GM21526 (cell line): ENCODE measurements around the gene MPEG1.
A peak's percentile ranks its signal among the peaks of the same experiment; 100 is the strongest.

Experiments
- ATAC-seq: cut with Tn5 transposase; IDR thresholded peaks from one replicate; pipeline ENCODE4 v1.9.1; 2021; ENCODE audit warnings: moderate library complexity; ENCODE audit not compliant: unreplicated experiment, low FRiP score

MPEG1 gene, protein sequence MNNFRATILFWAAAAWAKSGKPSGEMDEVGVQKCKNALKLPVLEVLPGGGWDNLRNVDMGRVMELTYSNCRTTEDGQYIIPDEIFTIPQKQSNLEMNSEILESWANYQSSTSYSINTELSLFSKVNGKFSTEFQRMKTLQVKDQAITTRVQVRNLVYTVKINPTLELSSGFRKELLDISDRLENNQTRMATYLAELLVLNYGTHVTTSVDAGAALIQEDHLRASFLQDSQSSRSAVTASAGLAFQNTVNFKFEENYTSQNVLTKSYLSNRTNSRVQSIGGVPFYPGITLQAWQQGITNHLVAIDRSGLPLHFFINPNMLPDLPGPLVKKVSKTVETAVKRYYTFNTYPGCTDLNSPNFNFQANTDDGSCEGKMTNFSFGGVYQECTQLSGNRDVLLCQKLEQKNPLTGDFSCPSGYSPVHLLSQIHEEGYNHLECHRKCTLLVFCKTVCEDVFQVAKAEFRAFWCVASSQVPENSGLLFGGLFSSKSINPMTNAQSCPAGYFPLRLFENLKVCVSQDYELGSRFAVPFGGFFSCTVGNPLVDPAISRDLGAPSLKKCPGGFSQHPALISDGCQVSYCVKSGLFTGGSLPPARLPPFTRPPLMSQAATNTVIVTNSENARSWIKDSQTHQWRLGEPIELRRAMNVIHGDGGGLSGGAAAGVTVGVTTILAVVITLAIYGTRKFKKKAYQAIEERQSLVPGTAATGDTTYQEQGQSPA

DNA sequence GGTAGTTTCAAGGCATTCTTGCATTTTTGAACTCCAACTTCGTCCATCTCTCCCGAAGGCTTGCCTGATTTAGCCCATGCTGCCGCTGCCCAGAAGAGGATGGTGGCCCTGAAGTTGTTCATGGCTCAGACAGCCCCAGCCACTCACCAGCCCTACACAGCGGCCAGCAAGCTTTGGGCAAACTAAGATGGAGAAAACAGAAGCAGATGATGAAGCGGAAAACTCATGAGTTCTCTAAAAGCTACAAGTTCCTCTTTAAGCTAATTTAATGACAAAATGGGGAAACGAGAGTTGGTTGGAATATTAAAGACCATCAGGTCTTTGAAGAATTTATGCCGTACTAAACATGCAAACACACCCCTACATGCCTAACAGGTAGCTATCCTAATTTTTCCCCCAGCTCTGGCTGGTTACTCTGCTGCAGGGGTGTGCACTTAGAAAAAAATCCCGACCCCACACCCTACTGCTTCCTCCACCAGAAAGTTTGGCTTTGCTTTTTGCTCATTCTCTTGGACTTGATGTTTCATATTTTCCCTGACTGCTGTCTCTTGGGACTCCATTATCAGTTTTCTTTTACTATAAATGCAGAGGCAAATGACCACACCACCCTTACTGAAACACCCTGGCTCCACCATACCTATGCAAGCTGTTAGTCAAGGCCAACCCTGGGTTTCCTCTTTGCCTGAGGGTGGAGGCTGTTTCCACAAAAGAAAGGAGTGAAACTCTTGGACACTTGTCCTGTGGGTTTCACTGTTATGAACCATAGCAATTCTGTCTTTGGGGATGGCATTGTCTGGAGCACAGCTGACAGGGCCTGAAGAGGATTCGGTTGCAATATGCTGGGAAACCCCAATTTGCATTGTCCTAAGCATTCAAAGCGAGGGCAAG, at the start of gene MPEG1:
MPEG1 (minus strand) TSS at position 184 of the 888 bp plus-strand sequence; CDS start at position 122, 62 bp downstream.
- no peak for ATAC-seq

DNA sequence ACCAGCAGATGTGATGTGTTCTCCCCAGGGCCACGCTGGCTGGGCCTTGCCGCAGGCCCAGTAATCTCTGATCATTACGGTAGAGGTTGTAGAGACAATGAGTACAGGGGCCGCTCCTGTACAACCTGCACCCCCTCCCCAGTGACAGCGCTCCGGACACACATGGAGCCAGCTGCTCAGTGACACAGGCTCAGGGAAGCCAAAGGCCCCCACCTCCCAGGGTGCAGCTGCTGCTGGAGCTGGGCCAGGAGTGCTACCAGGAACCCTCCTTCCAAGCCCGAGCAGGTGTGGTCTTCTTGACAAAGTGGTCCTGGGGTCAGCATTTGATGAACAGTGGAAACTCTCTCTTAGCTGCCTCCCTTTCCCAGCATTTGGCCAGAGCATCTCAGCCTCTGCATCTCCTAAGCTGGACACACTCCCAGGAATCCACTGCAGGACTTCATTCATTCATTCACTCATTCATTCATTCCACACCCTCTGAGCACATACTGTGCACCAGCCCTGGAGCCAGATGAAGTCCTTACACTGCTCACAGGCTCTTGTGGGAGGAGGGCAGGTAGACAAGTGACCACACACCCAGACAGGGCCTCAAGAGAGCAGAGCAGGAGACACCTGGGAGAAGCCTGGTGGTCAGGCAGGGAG, 49.6 kb upstream of the MPEG1 start:
- no peak for ATAC-seq

DNA sequence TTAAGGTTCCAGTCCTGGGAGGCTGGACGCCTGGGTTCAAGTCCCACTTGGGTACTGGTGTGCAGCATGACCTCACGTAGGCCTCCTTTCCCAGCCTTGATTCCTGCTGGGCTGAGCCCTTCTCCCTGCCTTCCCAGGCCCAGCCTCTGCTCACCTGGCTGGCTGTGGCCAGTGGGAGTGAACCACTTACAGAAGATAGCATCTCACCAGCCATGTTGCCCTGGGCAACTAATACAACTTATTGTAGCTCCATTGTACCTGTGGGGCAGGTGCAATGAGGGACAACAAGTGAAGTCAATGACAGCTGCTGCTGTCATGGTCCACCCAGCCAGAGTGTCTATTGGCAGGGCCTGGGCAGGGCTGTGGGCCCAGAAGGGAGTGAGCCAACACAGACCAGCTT, 48.4 kb upstream of the MPEG1 start:
- ATAC-seq = no peak

DNA sequence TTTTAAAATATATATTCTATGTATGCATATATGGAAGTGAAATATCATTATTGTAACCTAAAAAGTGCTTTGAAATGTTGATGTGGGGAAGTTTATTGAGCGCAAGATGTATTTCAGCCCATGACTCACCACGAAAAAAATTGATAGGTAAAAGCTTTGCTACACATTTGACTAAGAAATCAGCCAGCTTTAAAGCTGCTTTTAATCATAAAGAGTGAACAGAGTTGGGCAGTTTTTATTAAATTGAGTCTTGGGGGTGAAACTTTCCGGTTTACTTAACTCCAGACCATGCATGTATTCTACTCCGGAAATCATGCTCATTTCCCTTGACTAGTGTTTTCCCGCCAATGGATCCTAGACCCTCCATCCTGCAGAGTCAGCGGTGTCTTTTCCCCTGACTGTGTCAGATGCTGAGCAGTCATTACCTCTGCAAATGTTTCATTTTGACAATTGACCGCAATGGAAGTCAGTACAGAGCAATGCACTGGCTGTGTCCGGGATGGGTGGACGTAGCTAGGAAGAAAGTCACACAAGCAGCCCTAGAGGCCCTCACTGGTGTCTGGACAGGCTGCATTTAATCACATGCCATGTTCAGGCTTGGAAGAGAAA, 47.2 kb upstream of the MPEG1 start:
- no peak for ATAC-seq

DNA sequence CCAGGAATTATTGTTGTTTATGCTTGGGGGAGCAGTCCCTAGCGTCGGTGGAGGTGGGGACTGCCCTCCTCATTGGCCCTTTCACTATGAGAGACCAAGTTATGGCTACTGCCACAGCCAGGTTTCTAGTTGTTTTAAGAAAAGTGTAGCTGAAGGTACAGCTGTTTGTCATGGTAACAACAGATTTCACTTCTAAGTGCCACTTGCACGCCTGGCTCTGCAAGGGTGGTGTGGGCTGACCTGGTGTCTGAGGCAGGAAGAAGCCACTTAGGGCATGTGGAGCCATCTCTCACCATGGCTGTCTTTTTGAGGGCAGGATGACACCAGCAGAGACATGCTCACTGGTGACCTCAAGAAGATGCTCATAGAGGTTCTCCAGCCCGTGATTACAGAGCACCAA, 46.3 kb upstream of the MPEG1 start:
- no peak for ATAC-seq

DNA sequence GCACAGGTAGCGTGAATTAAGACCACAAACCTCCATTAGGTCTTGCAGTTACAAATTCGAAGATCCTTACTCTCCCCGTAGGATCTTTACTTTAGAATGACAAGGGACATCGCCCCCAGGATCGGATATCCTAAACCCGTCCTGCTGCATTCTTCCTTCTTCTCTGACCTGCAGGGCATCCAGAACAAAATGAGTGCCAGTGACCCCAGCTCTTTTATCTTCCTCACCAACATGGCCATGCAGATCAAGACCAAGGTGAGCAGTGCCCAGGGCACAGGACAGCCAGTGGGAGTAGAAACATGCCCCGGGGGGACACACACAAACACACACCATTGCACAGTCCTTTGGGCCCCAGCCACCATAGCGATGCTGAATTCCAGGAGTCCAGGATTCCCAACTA, 42.6 kb upstream of the MPEG1 start:
- no peak for ATAC-seq

DNA sequence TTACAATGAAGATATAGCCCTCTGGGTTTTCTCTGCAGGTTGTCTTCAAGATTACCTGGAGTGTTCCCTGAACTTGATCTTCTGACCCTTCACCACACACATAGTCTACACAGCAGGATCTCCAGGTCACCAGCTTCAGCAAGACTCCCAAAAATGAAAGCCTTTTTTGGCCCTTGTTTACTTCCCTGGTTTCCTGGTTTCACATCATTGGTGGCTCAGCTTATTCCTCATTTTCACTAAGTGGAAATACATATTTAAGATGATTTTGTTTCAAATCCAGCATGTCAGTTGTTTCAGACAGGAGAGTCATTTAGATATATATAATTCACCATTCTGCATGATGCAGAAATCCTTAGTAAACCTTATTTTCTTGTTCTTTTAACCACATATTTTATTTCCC, 41.6 kb upstream of the MPEG1 start:
- ATAC-seq = no peak

DNA sequence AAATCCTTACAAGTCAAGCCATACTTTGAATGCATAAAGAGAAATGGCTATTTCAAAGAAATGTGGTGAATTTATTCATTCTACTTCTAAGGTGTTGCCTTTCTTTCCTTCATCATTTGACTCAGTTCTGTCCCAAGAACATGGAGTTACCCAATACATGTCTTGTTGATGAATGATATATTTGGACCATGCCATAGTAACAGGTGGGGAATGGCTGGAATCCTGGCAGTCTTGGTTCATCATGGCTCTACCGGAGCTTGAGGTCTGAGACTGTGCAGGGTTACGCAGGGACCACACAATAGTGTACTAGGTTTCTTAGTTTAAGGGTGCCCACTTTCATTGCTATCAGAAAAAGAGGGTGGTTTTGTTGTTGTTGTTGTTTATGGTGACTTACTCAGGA, 40.3 kb upstream of the MPEG1 start:
- no peak for ATAC-seq

DNA sequence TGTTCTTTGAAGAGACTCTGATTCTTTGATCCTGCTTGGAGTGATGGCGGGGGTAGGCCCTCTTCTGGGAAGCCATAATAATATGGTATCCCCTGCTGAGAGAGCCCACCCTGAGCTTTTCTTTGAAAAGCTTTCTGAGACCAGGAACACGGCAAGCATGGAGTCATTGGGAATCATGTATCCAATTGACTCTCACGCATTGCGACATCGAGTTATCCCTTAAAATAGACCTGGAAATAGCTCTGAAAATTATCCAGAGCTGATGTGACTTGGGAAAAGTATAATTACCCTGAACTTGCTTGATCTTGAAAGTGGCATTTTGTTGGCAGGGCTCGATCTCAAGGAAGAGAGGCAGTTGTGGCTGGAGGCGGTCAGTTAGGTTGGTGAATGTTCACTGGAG, 36.8 kb upstream of the MPEG1 start:
- no peak for ATAC-seq

DNA sequence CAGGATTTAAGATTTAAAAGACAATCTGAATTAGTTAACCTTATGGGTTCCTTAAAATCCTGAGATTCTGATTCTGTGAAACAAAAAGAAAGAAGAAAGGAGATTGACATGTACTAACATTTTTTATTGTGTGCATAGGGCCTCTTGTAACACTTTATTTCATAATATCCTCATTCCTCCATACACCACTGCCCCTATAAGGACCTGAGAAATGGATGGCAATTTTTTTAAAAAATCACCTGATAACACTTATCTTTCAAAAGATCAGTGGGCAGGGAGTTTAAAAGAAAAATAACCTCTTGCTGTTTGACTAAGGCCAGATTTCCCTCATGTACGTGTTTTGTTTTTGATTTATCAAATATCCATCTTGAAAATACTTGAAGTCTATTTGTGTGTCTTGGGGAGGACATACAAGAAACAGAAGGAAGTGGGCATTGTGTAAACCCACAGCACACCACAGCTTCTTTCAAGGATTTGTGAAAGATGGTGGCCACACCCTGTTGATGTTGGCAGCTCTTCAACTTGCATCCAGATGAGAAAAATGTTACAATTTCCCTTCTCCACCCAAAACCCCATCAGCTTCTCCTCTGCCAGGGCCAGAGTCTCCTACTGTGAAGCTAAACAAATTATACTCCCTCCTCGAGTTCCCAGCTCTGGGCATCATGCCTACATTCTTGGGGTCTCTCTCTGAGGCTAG, 35.0 kb upstream of the MPEG1 start:
- no peak for ATAC-seq

DNA sequence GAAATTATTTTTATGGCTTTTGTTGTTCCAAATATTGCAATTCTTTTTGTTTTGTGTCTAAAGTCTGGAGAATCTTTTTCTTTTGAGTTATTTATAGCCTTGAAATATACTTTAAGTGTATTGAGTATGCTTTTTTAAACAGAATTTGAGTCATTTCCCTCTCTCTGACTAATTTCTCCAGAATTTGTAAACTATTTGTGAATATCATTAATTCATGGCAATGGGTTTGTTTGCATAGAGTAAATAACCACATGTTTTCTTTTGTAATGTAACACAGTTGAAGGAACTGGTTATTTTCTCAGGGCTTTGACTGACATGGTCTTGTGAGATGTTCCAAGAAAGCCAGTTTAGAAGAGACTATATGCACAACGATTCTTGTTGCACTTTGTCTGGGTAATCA, 30.9 kb upstream of the MPEG1 start:
- no peak for ATAC-seq

DNA sequence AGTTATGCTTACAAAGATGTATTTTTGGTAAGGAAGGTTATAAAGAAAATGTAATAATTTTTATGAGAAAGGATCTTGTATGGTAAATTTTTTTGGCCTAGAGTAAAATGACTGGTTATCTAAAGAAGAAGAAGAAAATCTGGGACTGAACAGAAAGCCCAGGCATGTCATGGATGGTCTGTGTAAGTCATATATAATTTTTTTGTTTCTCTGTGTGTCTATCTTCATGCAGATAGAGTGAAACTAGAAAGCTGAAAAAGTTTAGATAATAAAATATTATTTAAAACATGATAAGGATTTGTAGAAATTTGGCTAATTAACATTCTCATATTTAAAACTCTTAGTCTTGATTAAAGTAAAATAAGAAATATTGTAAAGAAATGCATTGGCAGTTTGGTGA, 27.6 kb upstream of the MPEG1 start:
- ATAC-seq = no peak

DNA sequence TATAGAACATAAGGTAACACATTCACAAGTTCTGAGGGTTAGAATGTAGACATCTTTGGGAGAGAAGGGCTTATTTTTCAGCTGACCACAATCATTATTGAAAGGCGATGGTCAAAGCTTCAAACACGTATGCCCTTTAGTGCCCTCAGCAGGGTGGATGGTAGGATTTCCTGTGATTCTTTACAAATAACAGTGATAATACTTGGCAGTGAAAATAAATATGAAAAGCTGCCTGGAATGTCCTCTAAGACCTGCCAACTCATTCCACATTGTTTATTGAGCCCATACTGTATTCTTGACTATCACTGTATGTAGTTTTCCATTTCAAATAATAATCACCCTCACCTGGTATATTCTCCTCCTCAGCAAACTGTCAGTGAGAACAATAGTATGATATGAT, 13.7 kb upstream of the MPEG1 start:
- ATAC-seq = no peak

DNA sequence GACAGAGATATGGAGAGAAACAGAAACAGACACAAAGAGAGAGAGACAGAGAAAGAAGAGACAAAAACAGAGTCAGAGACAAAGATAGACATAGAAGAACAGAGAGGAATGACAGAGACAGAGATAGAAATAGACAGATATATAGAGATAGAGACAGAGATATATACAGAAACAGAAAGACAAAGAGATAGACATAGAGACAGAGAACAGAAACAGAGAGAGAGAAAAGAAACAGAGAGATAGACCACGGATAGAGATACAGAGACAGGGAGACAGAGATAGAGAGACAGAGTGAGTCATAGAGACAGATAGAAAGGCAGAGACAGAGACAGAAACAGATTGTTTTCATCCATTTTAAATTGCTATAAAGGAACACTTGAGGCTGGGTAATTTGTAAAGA, 12.3 kb upstream of the MPEG1 start:
- peak; percentile 53 for ATAC-seq

DNA sequence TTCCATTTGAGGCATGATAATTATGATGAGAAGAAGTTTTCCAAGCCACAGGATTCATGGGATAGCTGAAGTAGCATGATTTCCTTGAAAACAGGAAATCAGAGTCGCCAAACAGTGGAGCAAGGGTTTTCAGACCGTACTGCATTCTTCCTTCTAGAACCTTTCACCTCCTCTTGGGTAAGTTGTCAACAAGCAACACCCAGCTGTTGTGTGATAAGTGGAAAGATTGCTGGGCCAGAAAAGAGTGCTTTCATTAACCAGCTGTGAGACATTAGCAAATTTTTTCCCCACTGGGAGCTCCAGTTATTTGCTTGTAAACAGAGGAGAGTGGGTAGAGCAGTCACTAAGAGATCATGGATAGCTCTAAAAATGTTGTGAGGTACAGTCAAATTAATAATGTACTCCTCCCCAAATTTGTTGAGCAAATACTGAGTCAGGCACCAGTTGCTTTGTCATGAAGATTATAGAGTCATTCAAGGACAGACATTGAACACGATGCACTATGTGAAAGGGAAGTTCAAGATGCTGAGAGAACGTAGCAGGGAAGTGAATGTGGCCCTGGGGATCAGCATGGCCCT, 11.7 kb upstream of the MPEG1 start:
- peak; percentile 41 for ATAC-seq

DNA sequence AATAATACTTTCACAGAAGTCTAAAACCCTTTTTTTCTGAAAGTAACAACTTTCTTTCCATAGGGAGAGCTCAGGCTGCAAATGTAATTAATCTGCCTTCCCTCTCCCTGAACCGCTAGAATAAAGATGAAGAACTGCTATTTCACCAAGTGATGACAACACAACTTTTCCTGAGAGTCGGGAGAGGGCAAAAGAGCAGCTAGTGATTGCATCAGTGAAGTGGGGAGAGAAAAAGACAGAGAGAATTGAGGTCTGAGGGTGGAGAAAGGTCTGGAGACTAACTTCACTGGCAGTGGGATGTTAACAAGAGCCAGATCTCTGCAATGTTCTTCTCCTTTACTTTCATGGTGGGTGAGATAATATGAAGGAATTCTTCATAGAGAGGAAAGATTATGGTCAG, 10.9 kb upstream of the MPEG1 start:
- ATAC-seq = no peak

DNA sequence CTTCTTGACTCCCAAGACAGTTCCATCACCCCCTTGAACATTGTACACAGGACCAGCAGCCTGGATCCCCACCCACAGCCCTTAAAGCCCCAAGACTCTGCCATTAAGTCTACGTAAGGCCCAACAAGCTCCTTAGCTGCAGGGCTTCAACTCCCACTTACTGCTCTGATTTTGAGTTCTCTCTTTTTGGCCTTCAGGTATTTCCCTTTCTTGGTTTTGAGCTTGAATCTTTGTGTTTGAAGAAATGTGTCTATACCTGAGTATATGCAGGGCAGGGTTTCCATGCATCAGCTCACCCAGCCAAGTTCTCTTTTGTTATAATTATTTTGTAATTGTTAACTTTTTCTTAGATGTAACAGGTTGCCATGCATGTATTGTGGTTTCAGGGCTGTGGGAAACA, 10.4 kb upstream of the MPEG1 start:
- no peak for ATAC-seq

DNA sequence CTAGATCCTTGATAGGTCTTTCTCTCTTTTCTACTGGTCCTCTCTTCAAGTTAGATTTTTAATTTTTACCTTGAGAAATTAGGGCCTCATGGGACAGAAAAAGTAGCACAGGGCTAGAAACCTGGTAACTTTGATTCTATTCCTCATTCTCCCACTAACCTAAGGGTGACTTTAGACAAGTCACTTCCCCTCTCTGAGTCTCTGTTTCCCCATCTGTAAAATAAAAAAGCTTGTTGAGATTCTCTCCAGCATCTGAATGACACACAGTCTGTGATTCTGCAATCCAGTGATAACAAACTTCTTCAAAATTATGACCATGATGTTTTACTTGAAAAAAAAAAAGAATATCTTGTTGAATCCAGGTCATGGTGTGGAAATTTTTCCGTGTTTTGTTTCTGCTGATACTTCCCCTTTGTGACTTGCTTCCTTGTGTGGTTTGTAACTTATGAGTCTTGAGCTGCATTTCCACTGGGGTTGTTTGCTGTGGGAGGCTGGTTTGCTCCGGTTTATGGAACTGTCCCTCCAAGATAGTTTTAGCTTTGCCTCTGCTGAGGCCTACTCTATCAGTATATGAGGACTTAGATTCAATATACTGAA, 9.8 kb upstream of the MPEG1 start:
- ATAC-seq = no peak

DNA sequence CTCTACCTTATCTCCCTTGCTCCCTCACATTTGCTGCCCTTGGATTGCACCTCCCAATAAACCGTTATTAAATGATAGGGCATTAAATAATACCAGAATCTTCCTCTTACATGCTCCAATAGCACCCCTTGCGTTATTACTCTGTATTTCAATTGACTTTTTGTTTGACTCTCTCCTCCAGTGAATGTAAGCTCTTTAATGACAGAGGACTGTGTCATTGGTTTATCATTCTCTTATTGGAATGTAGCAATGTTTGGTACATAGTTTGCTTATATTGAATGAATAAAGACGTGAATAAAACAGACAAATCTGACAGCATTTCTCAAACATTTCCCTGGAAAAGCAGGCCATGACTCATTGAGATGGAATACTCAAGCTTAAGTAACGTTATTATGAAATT, 8.7 kb upstream of the MPEG1 start:
- ATAC-seq = no peak
